PFSK-1 (cell line): ENCODE data around the gene S100A2.

Experiments
- FOXP2 ChIP-seq: optimal IDR thresholded peaks from 2 replicates; pipeline ENCODE3; 2011; ENCODE audit warnings: borderline replicate concordance, control low read depth, inconsistent platforms; ENCODE audit not compliant: insufficient read depth; ENCODE audit errors: extremely low read length, extremely low read depth
- POLR2AphosphoS5 ChIP-seq: IDR thresholded peaks from 2 replicates; pipeline ENCODE4 v1.6.1; 2012; ENCODE audit warnings: low read depth, mild to moderate bottlenecking, control low read depth, low read length, moderate library complexity
- SIN3A ChIP-seq: IDR thresholded peaks from 2 replicates; pipeline ENCODE4 v1.6.1; 2012; ENCODE audit warnings: mild to moderate bottlenecking, low read length, moderate library complexity, borderline replicate concordance; ENCODE audit not compliant: insufficient read depth
- TAF1 ChIP-seq: IDR thresholded peaks from 2 replicates; pipeline ENCODE4 v1.6.1; 2012; ENCODE audit warnings: low read length, control low read depth, borderline replicate concordance; ENCODE audit not compliant: insufficient read depth
- TF ChIP-seq, protein P1 (sequence below), 2 experiments: IDR thresholded peaks; 2 replicates each; pipeline versions ENCODE4 v1.6.1 to v1.8.0; 2011 to 2012; ENCODE audit warnings: low read depth in 2 of 2, low read length in 2 of 2, control low read depth in 1 of 2, inconsistent platforms in 1 of 2, mild to moderate bottlenecking in 1 of 2, moderate library complexity in 1 of 2; ENCODE audit not compliant: insufficient read depth in 1 of 2

S100A2 gene

DNA sequence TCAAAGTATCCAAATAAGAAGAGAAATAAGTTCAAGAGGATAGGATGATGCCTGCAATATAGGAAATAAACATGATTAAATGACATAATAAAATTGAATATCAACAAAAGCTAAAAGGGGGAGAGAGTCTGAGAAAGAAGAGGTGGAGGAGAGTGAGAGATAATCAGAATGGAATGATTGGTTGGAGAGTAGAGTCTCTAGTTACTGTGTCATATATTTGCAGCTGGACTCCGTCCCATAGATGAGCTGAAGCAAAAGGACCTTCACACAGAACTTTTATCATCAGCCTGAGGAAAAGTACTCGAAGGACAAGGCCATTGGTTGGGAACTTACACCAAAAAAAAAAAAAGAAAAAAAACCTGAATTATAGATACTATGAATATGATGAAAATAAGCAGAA is 22.8 kb upstream of the S100A2 start:
- TF ChIP-seq SIN3A (no peak), FOXP2 (no peak), POLR2AphosphoS5 (no peak), TAF1 (no peak)
- TF ChIP-seq, protein P1, sequence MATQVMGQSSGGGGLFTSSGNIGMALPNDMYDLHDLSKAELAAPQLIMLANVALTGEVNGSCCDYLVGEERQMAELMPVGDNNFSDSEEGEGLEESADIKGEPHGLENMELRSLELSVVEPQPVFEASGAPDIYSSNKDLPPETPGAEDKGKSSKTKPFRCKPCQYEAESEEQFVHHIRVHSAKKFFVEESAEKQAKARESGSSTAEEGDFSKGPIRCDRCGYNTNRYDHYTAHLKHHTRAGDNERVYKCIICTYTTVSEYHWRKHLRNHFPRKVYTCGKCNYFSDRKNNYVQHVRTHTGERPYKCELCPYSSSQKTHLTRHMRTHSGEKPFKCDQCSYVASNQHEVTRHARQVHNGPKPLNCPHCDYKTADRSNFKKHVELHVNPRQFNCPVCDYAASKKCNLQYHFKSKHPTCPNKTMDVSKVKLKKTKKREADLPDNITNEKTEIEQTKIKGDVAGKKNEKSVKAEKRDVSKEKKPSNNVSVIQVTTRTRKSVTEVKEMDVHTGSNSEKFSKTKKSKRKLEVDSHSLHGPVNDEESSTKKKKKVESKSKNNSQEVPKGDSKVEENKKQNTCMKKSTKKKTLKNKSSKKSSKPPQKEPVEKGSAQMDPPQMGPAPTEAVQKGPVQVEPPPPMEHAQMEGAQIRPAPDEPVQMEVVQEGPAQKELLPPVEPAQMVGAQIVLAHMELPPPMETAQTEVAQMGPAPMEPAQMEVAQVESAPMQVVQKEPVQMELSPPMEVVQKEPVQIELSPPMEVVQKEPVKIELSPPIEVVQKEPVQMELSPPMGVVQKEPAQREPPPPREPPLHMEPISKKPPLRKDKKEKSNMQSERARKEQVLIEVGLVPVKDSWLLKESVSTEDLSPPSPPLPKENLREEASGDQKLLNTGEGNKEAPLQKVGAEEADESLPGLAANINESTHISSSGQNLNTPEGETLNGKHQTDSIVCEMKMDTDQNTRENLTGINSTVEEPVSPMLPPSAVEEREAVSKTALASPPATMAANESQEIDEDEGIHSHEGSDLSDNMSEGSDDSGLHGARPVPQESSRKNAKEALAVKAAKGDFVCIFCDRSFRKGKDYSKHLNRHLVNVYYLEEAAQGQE (IDR thresholded peaks at IDR 0.05; ENCODE audit: insufficient read depth in 1 of 2, low read depth in 2 of 2, low read length in 2 of 2), result no peak

DNA sequence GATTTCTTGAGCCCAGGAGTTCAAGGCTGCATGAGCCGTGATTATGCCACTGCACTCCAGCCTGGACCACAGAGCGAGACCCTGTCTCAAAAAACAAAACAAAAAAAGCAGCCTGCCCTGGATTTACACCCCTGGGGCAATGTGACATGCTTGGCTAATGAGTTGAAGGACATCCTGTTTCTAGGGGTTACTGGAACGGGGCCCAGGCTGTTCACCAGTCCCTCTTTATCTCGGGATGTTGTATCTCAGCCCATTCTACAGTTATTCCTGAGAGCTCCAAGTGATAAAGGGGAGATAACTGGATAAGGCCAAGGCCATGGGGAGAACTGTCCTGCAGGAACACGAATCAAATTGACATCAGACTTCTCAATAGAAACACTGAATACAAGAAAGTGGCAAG is 21.7 kb upstream of the S100A2 start:
- TF ChIP-seq FOXP2, result no peak
- no peak for TF ChIP-seq SIN3A
- no peak for TF ChIP-seq TAF1
- TF ChIP-seq POLR2AphosphoS5, result no peak
- TF ChIP-seq, protein P1 (IDR thresholded peaks at IDR 0.05; ENCODE audit: insufficient read depth in 1 of 2, low read depth in 2 of 2, low read length in 2 of 2), result 0 out of 4 replicates have a peak, but pooled peaks of 1 of the 2 experiments have one; percentile 7

DNA sequence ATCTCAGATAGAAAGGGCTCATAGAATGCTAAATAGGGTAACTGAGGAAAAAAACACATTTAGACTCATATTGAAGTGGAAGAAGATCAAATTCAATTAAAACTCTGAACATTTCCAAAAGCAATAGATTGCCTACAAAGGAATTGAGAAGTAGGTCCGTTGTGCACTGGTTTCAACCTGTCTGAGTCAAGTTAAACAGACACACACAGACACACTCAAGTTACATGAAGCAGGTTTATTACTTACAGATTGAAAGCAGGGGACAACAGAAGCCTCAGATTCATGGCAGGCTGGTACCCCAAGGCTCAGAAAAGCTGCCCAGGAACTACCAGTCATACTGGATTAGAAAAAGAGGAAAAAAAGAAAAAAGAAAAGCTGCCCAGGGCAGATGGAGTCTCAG is 20.7 kb upstream of the S100A2 start:
- TF ChIP-seq, protein P1 (IDR thresholded peaks at IDR 0.05; ENCODE audit: insufficient read depth in 1 of 2, low read depth in 2 of 2, low read length in 2 of 2), result no peak
- no peak for TF ChIP-seq FOXP2
- TF ChIP-seq POLR2AphosphoS5, result no peak
- TF ChIP-seq SIN3A, result no peak
- TF ChIP-seq TAF1, result no peak

DNA sequence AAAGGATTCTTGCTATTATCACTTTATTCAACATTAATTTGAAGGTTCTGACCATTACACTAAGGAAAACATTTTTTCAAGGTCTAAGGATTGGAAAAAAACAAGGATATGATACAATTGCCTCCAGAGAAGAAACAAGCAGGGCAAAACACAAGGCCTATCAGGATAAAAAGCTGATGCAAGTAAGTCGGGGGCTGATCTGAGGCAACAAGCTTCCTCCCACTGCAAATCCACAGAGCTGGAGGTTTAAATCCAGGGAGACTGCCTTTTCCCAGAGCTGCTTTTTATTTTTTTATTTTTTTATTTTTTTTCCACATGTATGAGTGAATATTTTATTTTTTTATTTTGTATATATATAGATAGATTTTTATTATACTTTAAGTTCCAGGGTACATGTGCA is 19.4 kb upstream of the S100A2 start:
- TF ChIP-seq FOXP2 (no peak), SIN3A (no peak), TAF1 (no peak), POLR2AphosphoS5 (no peak)
- TF ChIP-seq, protein P1 (IDR thresholded peaks at IDR 0.05; ENCODE audit: insufficient read depth in 1 of 2, low read depth in 2 of 2, low read length in 2 of 2), result no peak

DNA sequence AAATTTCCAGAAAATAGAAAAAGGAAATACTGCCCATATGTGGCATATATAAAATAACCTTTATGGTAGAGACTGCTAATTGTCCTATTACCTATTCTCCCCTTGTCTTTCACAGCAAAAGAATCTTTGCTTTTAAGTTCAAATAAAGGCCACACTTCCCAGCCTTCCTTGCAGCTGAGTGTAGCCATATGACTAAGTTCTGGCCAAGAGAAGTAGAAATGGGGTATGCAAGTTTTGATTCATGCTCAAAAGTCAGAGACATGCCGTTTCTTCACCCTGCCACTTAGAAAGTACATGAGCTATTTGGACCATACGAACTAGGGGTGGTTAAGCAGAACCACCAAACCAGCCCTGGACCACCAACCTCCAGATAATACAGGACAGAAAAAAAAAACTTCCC is 18.3 kb upstream of the S100A2 start:
- no peak for TF ChIP-seq TAF1
- TF ChIP-seq, protein P1 (IDR thresholded peaks at IDR 0.05; ENCODE audit: insufficient read depth in 1 of 2, low read depth in 2 of 2, low read length in 2 of 2), result no peak
- TF ChIP-seq FOXP2, result no peak
- no peak for TF ChIP-seq SIN3A
- TF ChIP-seq POLR2AphosphoS5, result no peak
